ENCODE data around the gene ADAM10. TPM values are rescaled to one million over a fixed set of nuclear protein-coding genes. Genes with fewer than 3 reads are reported as not detected.
"Not testable (repeated sequence)": the region's sequence is repeated elsewhere in the genome, so short reads cannot be mapped to it uniquely, and the experiment has no call there.

The ADAM10 gene
- total RNA-seq, 6 donors from 2014 or later = 64.5 to 139 (median 93.5) TPM

DNA sequence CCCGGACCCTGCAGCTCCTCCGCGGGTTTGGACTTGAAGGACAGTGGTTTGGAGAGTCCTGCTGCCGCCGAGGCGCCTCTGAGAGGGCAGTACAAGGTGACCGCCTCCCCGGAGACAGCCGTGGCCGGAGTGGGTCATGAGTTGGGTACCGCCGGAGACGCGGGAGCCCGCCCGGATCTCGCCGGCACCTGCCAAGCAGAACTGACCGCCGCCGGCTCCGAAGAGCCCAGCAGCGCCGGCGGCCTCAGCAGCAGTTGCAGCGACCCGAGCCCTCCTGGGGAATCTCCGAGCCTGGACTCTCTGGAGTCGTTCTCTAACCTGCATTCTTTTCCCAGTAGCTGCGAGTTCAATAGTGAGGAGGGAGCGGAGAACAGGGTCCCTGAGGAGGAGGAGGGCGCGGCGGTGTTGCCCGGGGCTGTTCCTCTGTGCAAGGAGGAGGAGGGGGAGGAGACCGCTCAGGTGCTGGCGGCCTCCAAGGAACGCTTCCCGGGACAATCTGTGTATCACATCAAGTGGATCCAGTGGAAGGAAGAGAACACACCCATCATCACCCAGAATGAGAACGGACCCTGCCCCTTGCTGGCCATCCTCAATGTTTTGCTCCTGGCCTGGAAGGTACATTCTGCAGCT is 22.2 kb upstream of the ADAM10 start:
- TF ChIP-seq POLR2AphosphoS5 (IDR thresholded peaks at IDR 0.05) = peak in 1 of 2 donors; percentile 16
- no peak for TF ChIP-seq CTCF (IDR thresholded peaks at IDR 0.05)
- 1% methylated on average over 20 to 39 of the region's 40 CpGs for WGBS, 2 donors
- DNase-seq = peak; percentile 63 to 90
- Histone ChIP-seq H3K4me1 (peaks cover 26 to 41% (median 39%) of the 10 kb centered on the region in 4 donors), H3K27me3 (no peaks in the 10 kb centered on the region), H3K27ac (peak overlapping the region; percentile 93 to 98 (median 98)), H3K4me3 (peak overlapping the region; percentile 80 to 92 (median 89)), H3K36me3 (no peaks in the 10 kb centered on the region), H3K9me3 (no peaks in the 10 kb centered on the region)
- peak; percentile 42 to 67 for ATAC-seq (ENCODE audit: low FRiP score in 2 of 2)

GRCh38 chr15:58770857-58771620 is 21.5 kb upstream of the ADAM10 start, which contains the start of gene MINDY2:
TSS of gene MINDY2 (plus strand) at chr15:58771302. CDS start at chr15:58771396, 94 bp downstream.
- Histone ChIP-seq H3K27me3 (no peaks in the 10 kb centered on the region), H3K4me1 (peaks cover 26 to 41% (median 39%) of the 10 kb centered on the region in 4 donors), H3K27ac (peak within 1 kb of the TSS; percentile 93 to 98 (median 98)), H3K4me3 (peak within 1 kb of the TSS; percentile 80 to 92 (median 89)), H3K9me3 (no peaks in the 10 kb centered on the region), H3K36me3 (no peaks in the 10 kb centered on the region)
- peak; percentile 99 to 100 for ATAC-seq (ENCODE audit: low FRiP score in 2 of 2)
- 0 to 1% methylated on average over 24 to 52 of the region's 75 CpGs for WGBS, 2 donors
- peak; percentile 99 to 100 for DNase-seq
- peak; percentile 60 to 97 for TF ChIP-seq POLR2AphosphoS5 (IDR thresholded peaks at IDR 0.05)
- peak in 1 of 4 donors; percentile 38 for TF ChIP-seq EP300 (IDR thresholded peaks at IDR 0.05)
- TF ChIP-seq POLR2A (IDR thresholded peaks at IDR 0.05) = peak in 3 of 4 donors; percentile 54 to 96 (median 93)
- peak in 5 of 6 experiments; percentile 17 to 71 (median 54) for TF ChIP-seq CTCF (IDR thresholded peaks at IDR 0.05)

DNA sequence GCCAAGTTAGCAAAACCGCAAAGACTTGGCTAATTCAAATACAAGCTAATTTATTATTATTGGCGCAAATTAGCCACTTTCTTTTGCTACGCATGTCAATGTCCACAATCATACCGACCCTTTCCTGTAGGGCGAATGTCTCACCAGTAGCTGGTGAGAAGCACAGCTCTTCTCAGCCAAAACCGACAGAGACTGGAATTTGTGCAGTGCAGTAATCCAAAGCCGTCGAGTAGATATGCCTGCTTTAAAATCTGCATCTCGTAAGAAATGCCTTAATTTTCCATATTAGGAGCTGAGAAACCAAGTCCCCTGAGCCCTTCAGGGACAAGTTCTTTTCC is 21.0 kb upstream of the ADAM10 start:
- no peaks in the 10 kb centered on the region for H3K9me3 ChIP-seq
- peaks cover 26 to 41% (median 39%) of the 10 kb centered on the region in 4 donors for H3K4me1 ChIP-seq
- peak overlapping the region; percentile 93 to 98 (median 98) for H3K27ac ChIP-seq
- TF ChIP-seq EP300 (IDR thresholded peaks at IDR 0.05) = no peak
- TF ChIP-seq CTCF (IDR thresholded peaks at IDR 0.05) = peak in 3 of 6 experiments; percentile 9 to 30 (median 18)
- no peak for TF ChIP-seq POLR2AphosphoS5 (IDR thresholded peaks at IDR 0.05)
- no peaks in the 10 kb centered on the region for H3K36me3 ChIP-seq
- peak; percentile 46 to 64 for ATAC-seq (ENCODE audit: low FRiP score in 2 of 2)
- peak overlapping the region in 3 of 4 donors; percentile 80 to 91 (median 87) for H3K4me3 ChIP-seq
- no peaks in the 10 kb centered on the region for H3K27me3 ChIP-seq
- WGBS, 2 donors = 2 to 3% methylated on average over 9 of the region's 9 CpGs
- no peak for DNase-seq

DNA sequence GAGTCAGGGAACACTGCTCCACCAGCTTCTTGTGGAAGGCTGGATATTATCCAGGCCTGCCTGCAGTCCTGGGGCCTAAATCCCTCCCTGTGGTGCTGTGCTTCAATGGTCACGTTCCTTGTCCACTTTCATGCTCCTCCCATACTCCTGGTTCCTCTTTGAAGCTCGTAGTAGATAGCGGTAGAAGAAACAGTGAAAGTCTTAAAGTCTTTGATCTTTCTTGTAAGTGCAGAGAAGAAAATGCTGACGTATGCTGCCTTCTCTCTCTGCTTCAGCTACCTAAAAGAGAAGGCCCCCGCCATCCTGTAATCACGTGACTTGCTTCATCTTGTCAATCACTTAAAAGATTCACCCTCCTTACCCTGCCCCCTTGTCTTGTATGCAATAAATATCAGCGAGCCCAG is 19.1 kb upstream of the ADAM10 start:
- not testable (repeated sequence) for ATAC-seq (ENCODE audit: low FRiP score in 2 of 2); H3K9me3 ChIP-seq; H3K36me3 ChIP-seq; H3K4me3 ChIP-seq; H3K27me3 ChIP-seq; DNase-seq; H3K27ac ChIP-seq
- peaks cover 20 to 24% (median 23%) of the 10 kb centered on the region in 4 donors for H3K4me1 ChIP-seq
- 73 to 84% methylated on average over 7 of the region's 7 CpGs for WGBS, 2 donors

DNA sequence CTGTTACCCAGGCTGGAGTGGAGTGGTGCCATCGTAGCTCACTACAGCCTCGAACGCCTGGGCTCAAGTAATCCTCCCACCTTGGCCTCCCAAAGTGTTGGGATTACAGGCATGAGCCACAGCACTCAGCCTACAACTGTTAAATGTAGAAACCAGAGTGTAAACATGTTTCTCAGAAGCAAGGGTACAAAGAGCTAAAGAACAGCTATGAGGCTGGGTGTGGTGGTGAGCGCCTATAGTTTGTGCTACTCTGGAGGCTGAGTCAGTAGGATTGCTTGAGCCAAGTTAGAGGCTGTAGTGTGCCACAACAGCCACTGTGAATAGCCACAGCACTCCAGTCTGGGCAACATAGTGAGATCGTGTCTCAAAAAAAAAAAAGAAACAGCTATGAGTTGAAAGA is 16.8 kb upstream of the ADAM10 start:
- TF ChIP-seq POLR2AphosphoS5 (IDR thresholded peaks at IDR 0.05) (no peak), CTCF (IDR thresholded peaks at IDR 0.05) (no peak), POLR2A (IDR thresholded peaks at IDR 0.05) (no peak), EP300 (IDR thresholded peaks at IDR 0.05) (no peak)

More for the DNA sequence above, 16.8 kb upstream of the ADAM10 start:
- peaks cover 0 to 9% (median 3%) of the 10 kb centered on the region in 4 donors for H3K9me3 ChIP-seq
- no peak for DNase-seq
- 89 to 93% methylated on average over 5 of the region's 5 CpGs for WGBS, 2 donors
- H3K4me3 ChIP-seq = no peak overlapping the region
- no peaks in the 10 kb centered on the region for H3K27me3 ChIP-seq
- no peaks in the 10 kb centered on the region for H3K36me3 ChIP-seq
- no peak overlapping the region for H3K27ac ChIP-seq
- no peak for ATAC-seq (ENCODE audit: low FRiP score in 2 of 2)
- H3K4me1 ChIP-seq = peaks cover 0 to 8% (median 7%) of the 10 kb centered on the region in 4 donors
